IMR-90 (cell line): ENCODE results near the gene SNAPC2. TPM values are rescaled to one million over a fixed set of nuclear protein-coding genes. Genes with fewer than 3 reads are reported as not detected.

Experiments used
- ATAC-seq: fragments of 200-7000 bp; cut with Tn5 transposase; 2 replicates; pipeline ENCODE4 v1.9.1; 2020; ENCODE audit warnings: low read depth, mild to moderate bottlenecking, moderate library complexity
- BruUV-seq: library from RNA; stranded (reverse); fragments of 400-500 nt; replicated peaks from 2 replicates; lab custom pipeline; 2021; lab: Mats Ljungman, UMichigan
- CTCF ChIA-PET: fragments of 300-600 bp; formaldehyde crosslinking; extraction: SDS; loops from one replicate; lab custom pipeline; 2021; ENCODE audit warnings: antibody characterized with exemption; lab: Yijun Ruan, JAX
- POLR2A ChIA-PET: fragments of 300-600 bp; sonication (Branson Sonifier 250); formaldehyde crosslinking; loops from one replicate; lab custom pipeline; 2022; ENCODE audit warnings: antibody characterized with exemption; ENCODE audit not compliant: unreplicated experiment; lab: Charles Lee
- DNase-seq: peaks from one replicate; pipeline ENCODE4 v3.0.0; 2013
- H2AFZ ChIP-seq: replicated peaks from 2 replicates; pipeline ENCODE3; 2013; ENCODE audit warnings: low read length, mild to moderate bottlenecking; ENCODE audit not compliant: poor library complexity
- H2AK5ac ChIP-seq: 2 replicates; pipeline ENCODE4 v1.6.1; 2013; ENCODE audit warnings: low read depth, low read length, inconsistent platforms
- H2AK9ac ChIP-seq: replicated peaks from 2 replicates; pipeline ENCODE3; 2013; ENCODE audit warnings: mild to moderate bottlenecking, low read depth, low read length, moderate library complexity; ENCODE audit not compliant: poor library complexity
- H2BK120ac ChIP-seq: 2 replicates; pipeline ENCODE4 v1.6.1; 2013; ENCODE audit warnings: low read depth, low read length, inconsistent platforms
- H2BK15ac ChIP-seq: 3 replicates; pipeline ENCODE4 v1.6.1; 2013; ENCODE audit warnings: low read depth, low read length, inconsistent platforms
- H2BK20ac ChIP-seq: 2 replicates; pipeline ENCODE4 v1.6.1; 2013; ENCODE audit warnings: low read depth, mild to moderate bottlenecking, inconsistent platforms, low read length, moderate library complexity
- H2BK5ac ChIP-seq: 2 replicates; pipeline ENCODE4 v1.6.1; 2013; ENCODE audit warnings: mild to moderate bottlenecking, low read depth, low read length, inconsistent platforms; ENCODE audit not compliant: poor library complexity, severe bottlenecking
- H3K14ac ChIP-seq: replicated peaks from 2 replicates; pipeline ENCODE4 v1.6.1; 2013; ENCODE audit warnings: low read depth, low read length, inconsistent platforms
- H3K18ac ChIP-seq: 2 replicates; pipeline ENCODE4 v1.6.1; 2013; ENCODE audit warnings: low read depth, low read length, control low read depth
- H3K23ac ChIP-seq: 2 replicates; pipeline ENCODE4 v1.6.1; 2013; ENCODE audit warnings: low read depth, low read length, inconsistent platforms
- H3K27ac ChIP-seq: 2 replicates; pipeline ENCODE4 v1.5.1; 2013; ENCODE audit warnings: mild to moderate bottlenecking, control low read depth, low read length; ENCODE audit not compliant: insufficient read depth
- H3K27me3 ChIP-seq: 2 replicates; pipeline ENCODE4 v1.6.1; 2013; ENCODE audit warnings: low read length; ENCODE audit not compliant: control insufficient read depth, insufficient read depth
- H3K36me3 ChIP-seq: 2 replicates; pipeline ENCODE4 v1.6.1; 2013; ENCODE audit warnings: low read length, mixed read lengths; ENCODE audit not compliant: control insufficient read depth, insufficient read depth
- H3K4ac ChIP-seq: 2 replicates; pipeline ENCODE4 v1.6.1; 2013; ENCODE audit warnings: low read depth, low read length, inconsistent platforms
- H3K4me1 ChIP-seq: 2 replicates; pipeline ENCODE4 v1.6.1; 2013; ENCODE audit warnings: low read length, mixed read lengths; ENCODE audit not compliant: control insufficient read depth, insufficient read depth
- H3K4me2 ChIP-seq: 2 replicates; pipeline ENCODE4 v1.6.1; 2013; ENCODE audit warnings: low read depth, mild to moderate bottlenecking, control low read depth, low read length, moderate library complexity
- H3K4me3 ChIP-seq: 2 replicates; pipeline ENCODE4 v1.5.1; 2013; ENCODE audit warnings: low read depth, mild to moderate bottlenecking, control low read depth, low read length, moderate library complexity; ENCODE audit not compliant: insufficient read depth
- H3K56ac ChIP-seq: 2 replicates; pipeline ENCODE4 v1.6.1; 2013; ENCODE audit warnings: low read length, inconsistent platforms; ENCODE audit not compliant: insufficient read depth; ENCODE audit errors: extremely low read depth
- H3K79me1 ChIP-seq, 2 experiments: 2 replicates each; pipeline ENCODE4 v1.6.1; 2013; ENCODE audit warnings: low read length in 2 of 2, inconsistent platforms in 1 of 2, low read depth in 1 of 2
- H3K9ac ChIP-seq: 2 replicates; pipeline ENCODE4 v1.6.1; 2013; ENCODE audit warnings: low read depth, low read length, control low read depth
- H3K9me1 ChIP-seq: 2 replicates; pipeline ENCODE4 v1.6.1; 2013; ENCODE audit warnings: low read length, inconsistent platforms; ENCODE audit not compliant: insufficient read depth
- H3K9me3 ChIP-seq: 2 replicates; pipeline ENCODE4 v1.6.1; 2013; ENCODE audit warnings: low read length; ENCODE audit not compliant: control insufficient read depth, insufficient read depth
- H4K20me1 ChIP-seq: 2 replicates; pipeline ENCODE4 v1.6.1; 2013; ENCODE audit warnings: low read length, inconsistent platforms; ENCODE audit not compliant: insufficient read depth
- H4K5ac ChIP-seq: 2 replicates; pipeline ENCODE4 v1.6.1; 2013; ENCODE audit warnings: mild to moderate bottlenecking, low read depth, low read length, control low read depth
- H4K8ac ChIP-seq, 2 experiments: 2 replicates each; pipeline ENCODE4 v1.6.1; 2013; ENCODE audit warnings: low read depth in 2 of 2, low read length in 2 of 2, control low read depth in 1 of 2, inconsistent platforms in 1 of 2
- H4K91ac ChIP-seq: 2 replicates; pipeline ENCODE4 v1.6.1; 2013; ENCODE audit warnings: low read depth, low read length, inconsistent platforms; ENCODE audit not compliant: insufficient read depth
- BHLHE40 ChIP-seq: fragments of 150-350 bp; IDR thresholded peaks from 2 replicates; pipeline ENCODE4 v1.6.1; 2016; ENCODE audit warnings: mild to moderate bottlenecking, low read depth, low read length
- CEBPB ChIP-seq: IDR thresholded peaks from 2 replicates; pipeline ENCODE4 v1.6.1; 2012; ENCODE audit warnings: low read depth, low read length, improper control_type of control experiment
- CHD1 ChIP-seq: IDR thresholded peaks from 2 replicates; pipeline ENCODE4 v1.6.1; 2012; ENCODE audit warnings: low read depth, low read length, improper control_type of control experiment
- FOS ChIP-seq: fragments of 150-350 bp; IDR thresholded peaks from 2 replicates; pipeline ENCODE4 v1.6.1; 2016; ENCODE audit warnings: low read depth, low read length
- MAFK ChIP-seq: IDR thresholded peaks from 2 replicates; pipeline ENCODE4 v1.6.1; 2012; ENCODE audit warnings: low read depth, low read length, improper control_type of control experiment
- MAZ ChIP-seq: IDR thresholded peaks from 2 replicates; pipeline ENCODE4 v1.6.1; 2012; ENCODE audit warnings: low read depth, mild to moderate bottlenecking, low read length, improper control_type of control experiment, moderate library complexity, borderline replicate concordance
- MXI1 ChIP-seq: IDR thresholded peaks from 2 replicates; pipeline ENCODE4 v1.6.1; 2012; ENCODE audit warnings: low read depth, mild to moderate bottlenecking, low read length, moderate library complexity, borderline replicate concordance
- NFE2L2 ChIP-seq: fragments of 150-350 bp; IDR thresholded peaks from 2 replicates; pipeline ENCODE4 v1.6.1; 2016; ENCODE audit warnings: low read depth, mild to moderate bottlenecking, low read length
- POLR2A ChIP-seq: IDR thresholded peaks from 2 replicates; pipeline ENCODE4 v1.6.1; 2012; ENCODE audit warnings: mild to moderate bottlenecking, low read depth, low read length
- RAD21 ChIP-seq: IDR thresholded peaks from 2 replicates; pipeline ENCODE4 v1.6.1; 2012; ENCODE audit warnings: low read length, improper control_type of control experiment
- RCOR1 ChIP-seq: IDR thresholded peaks from 2 replicates; pipeline ENCODE4 v1.6.1; 2012; ENCODE audit warnings: mild to moderate bottlenecking, low read length, improper control_type of control experiment; ENCODE audit not compliant: insufficient replicate concordance
- RFX5 ChIP-seq: IDR thresholded peaks from 2 replicates; pipeline ENCODE4 v1.8.0; 2012; ENCODE audit warnings: low read depth, mild to moderate bottlenecking, low read length, moderate library complexity
- SMC3 ChIP-seq: fragments of 150-350 bp; IDR thresholded peaks from 2 replicates; pipeline ENCODE4 v1.6.1; 2016; ENCODE audit warnings: low read depth, mild to moderate bottlenecking, antibody characterized with exemption, low read length, moderate library complexity
- WGBS, 2 experiments: methylation state at CpG; one replicate each; pipeline versions ENCODE4 v1.1.5 to v1.1.7; 2013; ENCODE audit warnings: missing lambda C conversion rate in 2 of 2; ENCODE audit not compliant: insufficient read length in 1 of 2; ENCODE audit errors: extremely low coverage in 2 of 2; 5-methylcytosine and 5-hydroxymethylcytosine counted together
- dilution Hi-C: fragments of 300-500 bp; cut with HindIII; formaldehyde crosslinking; loops from one replicate; pipeline ENCODE4 v1.14.3; 2018; ENCODE audit warnings: low sequenced_read_pairs; ENCODE audit not compliant: unreplicated experiment
- in situ Hi-C: fragments of 300-500 bp; cut with MboI; formaldehyde crosslinking; loops from 3 replicates; pipeline ENCODE4 v1.14.3; 2019; ENCODE audit warnings: low sequenced_read_pairs, inconsistent platforms, mixed read lengths
- intact Hi-C: fragments of 100-400 bp; cut with micrococcal nuclease; formaldehyde crosslinking; loops from 2 replicates; pipeline ENCODE4 v1.10.0; 2022
- polyA plus RNA-seq, 3 experiments: library from polyadenylated mRNA; depleted of rRNA; stranded (reverse); fragments of >200 nt; gene quantifications; 2 replicates each; pipeline ENCODE4 v1.2.3, GENCODE V29; 2012; ENCODE audit warnings: low replicate concordance in 1 of 3
- total RNA-seq: library from RNA; depleted of rRNA; stranded (reverse); fragments of >200 nt; gene quantifications from 2 replicates; pipeline ENCODE4 v1.2.3, GENCODE V29; 2012
- TF ChIP-seq, protein P1 (sequence below): conservative IDR thresholded peaks from 2 replicates; pipeline ENCODE4 v1.5.1; 2012; ENCODE audit warnings: mild to moderate bottlenecking, low read depth, low read length, improper control_type of control experiment
- TF ChIP-seq, protein P2 (sequence below): fragments of 150-350 bp; IDR thresholded peaks from 2 replicates; pipeline ENCODE4 v1.6.1; 2017; ENCODE audit warnings: mild to moderate bottlenecking, antibody characterized with exemption, low read length, low read depth

The SNAPC2 gene
- total and polyA plus RNA-seq, 2 of the 4 experiments (the other 2 are of a cell fraction) = 12.5 to 29.2 TPM

DNA sequence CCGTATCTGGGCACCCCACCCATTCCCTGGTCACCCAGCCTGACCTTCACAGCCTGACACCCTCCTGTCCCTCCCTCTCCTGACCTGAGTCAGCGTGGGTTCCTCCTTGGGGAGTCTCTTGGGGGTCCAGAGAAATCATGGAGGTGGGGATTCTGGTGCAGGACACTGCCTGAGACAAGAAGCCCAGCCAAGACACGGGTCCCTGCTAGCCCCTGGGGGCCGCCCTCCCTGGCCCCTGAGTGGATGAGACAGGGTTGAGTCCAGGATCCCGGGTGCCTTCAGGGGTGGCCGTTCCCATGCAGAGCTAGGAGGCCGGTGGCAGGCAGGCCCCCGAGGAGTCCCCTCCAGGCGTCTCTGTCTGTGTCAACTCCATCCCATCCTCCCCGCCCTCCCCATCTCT is 14.9 kb upstream of the SNAPC2 start:
- WGBS, 2 experiments = 63% methylated on average over 3 of the region's 10 CpGs; no CpG with 5 or more reads in 1 of the 2 experiments
- dilution Hi-C loops = no loop called here

More for the DNA sequence above, 14.9 kb upstream of the SNAPC2 start:
- no peak overlapping the region; the same call in 1 of the 2 replicates for H3K9ac ChIP-seq
- no peak overlapping the region for H4K8ac ChIP-seq
- peaks cover 50% of the 10 kb centered on the region for H4K20me1 ChIP-seq
- no peak overlapping the region for H3K18ac ChIP-seq
- H4K5ac ChIP-seq = no peak overlapping the region
- H3K56ac ChIP-seq = no peak overlapping the region; the same call in 1 of the 2 replicates
- BruUV-seq = no TSS peak
- no peaks in the 10 kb centered on the region for H3K9me3 ChIP-seq
- peak overlapping the region; percentile 38; the same call in 1 of the 2 replicates for H3K4me2 ChIP-seq
- no peak overlapping the region for H2BK120ac ChIP-seq
- no peaks in the 10 kb centered on the region for H3K27me3 ChIP-seq
- in situ Hi-C loops (no loop called here), intact Hi-C loops (no loop called here)
- peaks cover 10% of the 10 kb centered on the region for H3K4me1 ChIP-seq
- CTCF ChIA-PET = no interaction called here
- no peak overlapping the region for H3K4me3 ChIP-seq
- POLR2A ChIA-PET = no interaction called here
- no peak overlapping the region for H3K4ac ChIP-seq
- H2BK5ac ChIP-seq = no peak overlapping the region
- peak overlapping the region; percentile 70 for H2AK9ac ChIP-seq
- H3K27ac ChIP-seq = no peak overlapping the region
- peaks cover 11% of the 10 kb centered on the region for H3K9me1 ChIP-seq
- H3K23ac ChIP-seq = peak overlapping the region; percentile 8
- H2BK15ac ChIP-seq = no peak overlapping the region
- peaks cover 14 to 50% of the 10 kb centered on the region in 2 experiments; a peak in 3 of 4 replicates for H3K79me1 ChIP-seq
- DNase-seq = no peak
- no peak for TF ChIP-seq CEBPB
- TF ChIP-seq MAZ = no peak
- TF ChIP-seq CHD1 = no peak
- no peak for TF ChIP-seq SMC3
- TF ChIP-seq, protein P1, sequence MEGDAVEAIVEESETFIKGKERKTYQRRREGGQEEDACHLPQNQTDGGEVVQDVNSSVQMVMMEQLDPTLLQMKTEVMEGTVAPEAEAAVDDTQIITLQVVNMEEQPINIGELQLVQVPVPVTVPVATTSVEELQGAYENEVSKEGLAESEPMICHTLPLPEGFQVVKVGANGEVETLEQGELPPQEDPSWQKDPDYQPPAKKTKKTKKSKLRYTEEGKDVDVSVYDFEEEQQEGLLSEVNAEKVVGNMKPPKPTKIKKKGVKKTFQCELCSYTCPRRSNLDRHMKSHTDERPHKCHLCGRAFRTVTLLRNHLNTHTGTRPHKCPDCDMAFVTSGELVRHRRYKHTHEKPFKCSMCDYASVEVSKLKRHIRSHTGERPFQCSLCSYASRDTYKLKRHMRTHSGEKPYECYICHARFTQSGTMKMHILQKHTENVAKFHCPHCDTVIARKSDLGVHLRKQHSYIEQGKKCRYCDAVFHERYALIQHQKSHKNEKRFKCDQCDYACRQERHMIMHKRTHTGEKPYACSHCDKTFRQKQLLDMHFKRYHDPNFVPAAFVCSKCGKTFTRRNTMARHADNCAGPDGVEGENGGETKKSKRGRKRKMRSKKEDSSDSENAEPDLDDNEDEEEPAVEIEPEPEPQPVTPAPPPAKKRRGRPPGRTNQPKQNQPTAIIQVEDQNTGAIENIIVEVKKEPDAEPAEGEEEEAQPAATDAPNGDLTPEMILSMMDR = no peak
- TF ChIP-seq BHLHE40 = no peak
- TF ChIP-seq RAD21 = no peak
- TF ChIP-seq, protein P2, sequence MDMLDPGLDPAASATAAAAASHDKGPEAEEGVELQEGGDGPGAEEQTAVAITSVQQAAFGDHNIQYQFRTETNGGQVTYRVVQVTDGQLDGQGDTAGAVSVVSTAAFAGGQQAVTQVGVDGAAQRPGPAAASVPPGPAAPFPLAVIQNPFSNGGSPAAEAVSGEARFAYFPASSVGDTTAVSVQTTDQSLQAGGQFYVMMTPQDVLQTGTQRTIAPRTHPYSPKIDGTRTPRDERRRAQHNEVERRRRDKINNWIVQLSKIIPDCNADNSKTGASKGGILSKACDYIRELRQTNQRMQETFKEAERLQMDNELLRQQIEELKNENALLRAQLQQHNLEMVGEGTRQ = no peak
- TF ChIP-seq MXI1 = no peak
- TF ChIP-seq MAFK = no peak
- TF ChIP-seq FOS = no peak
- no peak for TF ChIP-seq NFE2L2
- TF ChIP-seq RCOR1 = no peak
- TF ChIP-seq RFX5 = no peak
- no peak for TF ChIP-seq POLR2A
- peaks cover 15% of the 10 kb centered on the region for H3K36me3 ChIP-seq
- no peak overlapping the region for H3K14ac ChIP-seq
- H4K91ac ChIP-seq = no peak overlapping the region
- ATAC-seq = no peak
- no peak overlapping the region for H2BK20ac ChIP-seq
- H2AFZ ChIP-seq = no peak overlapping the region
- H2AK5ac ChIP-seq = peak overlapping the region; percentile 33; the same call in 1 of the 2 replicates
